ENCODE data around the gene PIK3R1.

- TF ChIP-seq CTCF (IDR thresholded peaks at IDR 0.05 in 8 of 11, conservative IDR thresholded peaks at IDR 0.05 in 3 of 11): peak; percentile 30 to 76 (median 63)
- peak; percentile 90 to 96 (median 92) for TF ChIP-seq POLR2AphosphoS5 (IDR thresholded peaks at IDR 0.05)
- TF ChIP-seq POLR2A (IDR thresholded peaks at IDR 0.05): peak; percentile 57 to 64 (median 61)
Measured at GRCh38 chr5:68215208-68215897, at the start of gene PIK3R1.
